ENCODE data around the gene TMEM178B. TPM values are rescaled to one million over a fixed set of nuclear protein-coding genes. Genes with fewer than 3 reads are reported as not detected.

TMEM178B gene
- total RNA-seq, 3 donors from 2014 or later (not counting 1 experiment from before 2014, with no cell fraction given): not detected

GRCh38 chr7:141221007-141221612 is 147.2 kb downstream of the TMEM178B start:
- Mint-ChIP-seq H3K9me3 (no peaks in the 10 kb centered on the region), H3K36me3 (no peaks in the 10 kb centered on the region), H3K4me1 (no peaks in the 10 kb centered on the region), H3K27ac (no peak overlapping the region), H3K4me3 (no peak overlapping the region), H3K27me3 (ENCODE audit: low read depth in 2 of 2) (peaks cover 23 to 43% of the 10 kb centered on the region in 2 donors)
- H3K27me3 ChIP-seq (ENCODE audit: control insufficient read depth, insufficient read depth, low read length): no peaks in the 10 kb centered on the region
- no peaks in the 10 kb centered on the region for H3K9me3 ChIP-seq (ENCODE audit: control insufficient read depth, insufficient read depth, low read length)
- DNase-seq (no peak), ATAC-seq (no peak)
- no peaks in the 10 kb centered on the region for H3K36me3 ChIP-seq (ENCODE audit: control insufficient read depth, insufficient read depth, low read length)
- H3K4me3 ChIP-seq (ENCODE audit: low read length): no peak overlapping the region
- intact Hi-C loops (cut with micrococcal nuclease): no loop called here
- TF ChIP-seq CTCF (IDR thresholded peaks at IDR 0.05): no peak
- WGBS (ENCODE audit: insufficient coverage): 37% methylated on average over 2 of the region's 2 CpGs
- no peaks in the 10 kb centered on the region for H3K4me1 ChIP-seq (ENCODE audit: control insufficient read depth, insufficient read depth, low read length)
- H3K27ac ChIP-seq (ENCODE audit: low read length): no peak overlapping the region

DNA sequence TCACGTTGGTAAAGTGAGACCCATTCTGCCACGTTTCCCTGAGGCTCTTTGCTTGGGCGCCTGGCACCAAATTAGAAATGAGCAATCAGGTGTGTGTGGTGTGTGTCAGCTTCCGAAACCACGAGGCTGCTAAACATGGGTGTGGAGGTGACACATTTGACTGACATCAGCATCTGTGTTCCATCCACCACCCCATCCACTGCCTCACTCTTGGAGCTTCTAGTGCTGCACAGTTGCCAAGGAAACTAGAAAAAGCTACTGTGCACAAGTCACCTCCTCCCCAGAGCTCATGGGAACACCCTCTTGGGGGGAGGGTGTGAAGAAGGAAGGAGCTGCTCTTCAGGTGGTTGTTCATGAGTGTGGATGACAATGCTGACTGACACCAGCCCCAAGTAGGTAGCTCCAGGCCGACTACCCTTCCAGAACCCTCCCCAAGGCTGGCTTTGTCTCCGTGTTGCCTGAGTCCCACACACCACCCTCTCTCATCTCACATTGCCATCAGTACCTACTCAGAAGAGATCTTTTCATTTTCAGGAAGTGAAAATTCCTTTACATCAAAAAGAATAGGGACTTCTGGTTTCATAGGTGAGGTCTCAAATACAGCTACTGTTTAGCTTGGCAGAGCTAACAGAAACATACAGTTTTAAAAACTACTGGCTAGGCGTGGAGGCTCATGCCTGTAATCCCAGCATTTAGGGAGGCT is 152.2 kb downstream of the TMEM178B start:
- H3K4me3 Mint-ChIP-seq: no peak overlapping the region
- no peaks in the 10 kb centered on the region for H3K36me3 Mint-ChIP-seq
- intact Hi-C loops (cut with micrococcal nuclease): no loop called here
- H3K27me3 ChIP-seq (ENCODE audit: control insufficient read depth, insufficient read depth, low read length): no peaks in the 10 kb centered on the region
- peaks cover 18 to 31% of the 10 kb centered on the region in 2 donors for H3K27me3 Mint-ChIP-seq (ENCODE audit: low read depth in 2 of 2)
- no peak for TF ChIP-seq CTCF (IDR thresholded peaks at IDR 0.05)
- no peaks in the 10 kb centered on the region for H3K4me1 ChIP-seq (ENCODE audit: control insufficient read depth, insufficient read depth, low read length)
- H3K9me3 ChIP-seq (ENCODE audit: control insufficient read depth, insufficient read depth, low read length): no peaks in the 10 kb centered on the region
- no peaks in the 10 kb centered on the region for H3K36me3 ChIP-seq (ENCODE audit: control insufficient read depth, insufficient read depth, low read length)
- no peak overlapping the region for H3K27ac ChIP-seq (ENCODE audit: low read length)
- DNase-seq (no peak), ATAC-seq (no peak)
- H3K27ac Mint-ChIP-seq: no peak overlapping the region
- no peaks in the 10 kb centered on the region for H3K9me3 Mint-ChIP-seq
- H3K4me1 Mint-ChIP-seq: no peaks in the 10 kb centered on the region
- H3K4me3 ChIP-seq (ENCODE audit: low read length): no peak overlapping the region
- WGBS (ENCODE audit: insufficient coverage): 82% methylated on average over 8 of the region's 8 CpGs

- Histone ChIP-seq H3K27ac (ENCODE audit: low read length) (no peak overlapping the region), H3K27me3 (ENCODE audit: control insufficient read depth, insufficient read depth, low read length) (no peaks in the 10 kb centered on the region), H3K4me3 (ENCODE audit: low read length) (no peak overlapping the region), H3K9me3 (ENCODE audit: control insufficient read depth, insufficient read depth, low read length) (no peaks in the 10 kb centered on the region), H3K4me1 (ENCODE audit: control insufficient read depth, insufficient read depth, low read length) (no peaks in the 10 kb centered on the region), H3K36me3 (ENCODE audit: control insufficient read depth, insufficient read depth, low read length) (no peaks in the 10 kb centered on the region)
- no peaks in the 10 kb centered on the region for H3K9me3 Mint-ChIP-seq
- no peak for TF ChIP-seq CTCF (IDR thresholded peaks at IDR 0.05)
- H3K36me3 Mint-ChIP-seq: no peaks in the 10 kb centered on the region
- WGBS (ENCODE audit: insufficient coverage): 76% methylated on average over 4 of the region's 4 CpGs
- H3K27me3 Mint-ChIP-seq (ENCODE audit: low read depth in 2 of 2): peaks cover 13 to 17% of the 10 kb centered on the region in 2 donors
- no peak for DNase-seq
- H3K4me1 Mint-ChIP-seq: no peaks in the 10 kb centered on the region
- ATAC-seq: no peak
- H3K4me3 Mint-ChIP-seq: no peak overlapping the region
- intact Hi-C loops (cut with micrococcal nuclease): no loop called here
- no peak overlapping the region for H3K27ac Mint-ChIP-seq
Measured at GRCh38 chr7:141227454-141227853, 153.6 kb downstream of the TMEM178B start.

All from natural killer cell (primary cell).